GM12874 (cell line): ENCODE data around the gene NKAP.

Experiments
- CTCF ChIP-seq: IDR thresholded peaks from 2 replicates; pipeline ENCODE4 v1.5.1; 2011; ENCODE audit warnings: low read depth, mild to moderate bottlenecking, control low read depth, low read length, moderate library complexity; ENCODE audit not compliant: insufficient read depth

The NKAP gene

GRCh38 chrX:119916310-119916709 is 27.2 kb downstream of the NKAP start:
- no peak for TF ChIP-seq CTCF

- no peak for TF ChIP-seq CTCF
These were observed 42.6 kb downstream of the NKAP start for GRCh38 chrX:119900976-119901375.

- no peak for TF ChIP-seq CTCF
These were observed 44.4 kb downstream of the NKAP start for GRCh38 chrX:119899125-119899524.

- no peak for TF ChIP-seq CTCF
These were observed 47.7 kb downstream of the NKAP start, which contains the start of gene AKAP14 for GRCh38 chrX:119895843-119896326. AKAP14 (plus strand) TSS chrX:119895893; CDS start chrX:119903224, 7,331 bp downstream.

- peak; percentile 73 for TF ChIP-seq CTCF
These were observed 55.7 kb downstream of the NKAP start for GRCh38 chrX:119887721-119888425.

GRCh38 chrX:119885554-119886428 is 57.8 kb downstream of the NKAP start:
- TF ChIP-seq CTCF = no peak
